Right forelimb (tissue), 1 donor: Measurements from ENCODE around the gene RNU5B-1.

Experiments used
- DNase-seq: peaks from one replicate; pipeline ENCODE4 v3.0.0-alpha.2; 2018

RNU5B-1 gene

GRCh38 chr15:65329288-65329983, 25.0 kb downstream of the RNU5B-1 start:
- no peak for DNase-seq

DNA sequence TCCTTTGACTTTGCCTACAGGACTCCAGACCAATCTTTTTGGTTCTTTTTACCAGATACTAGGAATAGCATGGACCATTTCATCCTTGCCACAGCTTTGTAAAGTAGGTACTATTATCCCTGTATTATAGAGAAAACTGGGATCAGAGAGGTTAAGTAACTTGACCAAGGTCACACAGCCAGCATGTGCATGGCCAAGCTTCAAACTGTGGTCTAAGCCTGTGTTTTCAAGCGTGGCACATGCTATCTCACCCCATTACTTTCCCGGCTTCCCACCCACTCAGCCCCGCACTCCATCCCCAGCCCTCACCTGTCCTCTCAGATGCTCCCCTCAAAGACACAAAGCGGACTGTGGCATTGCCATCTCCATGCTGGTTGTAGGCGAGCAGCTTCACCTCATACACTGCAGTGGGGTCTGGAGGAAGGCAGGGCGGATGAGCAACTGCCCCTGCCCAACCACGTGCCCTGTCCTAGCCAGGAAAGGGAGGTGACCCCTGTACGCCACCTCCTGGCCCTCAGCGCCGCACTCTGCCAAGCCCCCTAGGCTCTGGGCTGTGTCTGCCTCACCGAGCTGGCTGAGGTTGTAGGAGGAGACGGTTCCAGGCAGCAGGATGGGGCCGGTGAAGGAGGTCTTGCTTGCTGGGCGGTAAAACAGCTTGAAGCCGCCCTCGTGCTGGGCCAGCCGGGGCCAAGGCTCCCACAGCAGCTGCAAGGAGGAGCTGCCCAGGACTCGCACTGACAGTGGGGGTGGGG, 25.7 kb downstream of the RNU5B-1 start:
- DNase-seq, result no peak

- no peak for DNase-seq
Measured at GRCh38 chr15:65330934-65331645, 26.6 kb downstream of the RNU5B-1 start.

GRCh38 chr15:65331811-65332210, 27.3 kb downstream of the RNU5B-1 start:
- DNase-seq, result no peak

GRCh38 chr15:65332391-65333147, 28.1 kb downstream of the RNU5B-1 start:
- DNase-seq, result no peak

- no peak for DNase-seq
Measured at GRCh38 chr15:65333148-65333820, 28.8 kb downstream of the RNU5B-1 start.

DNA sequence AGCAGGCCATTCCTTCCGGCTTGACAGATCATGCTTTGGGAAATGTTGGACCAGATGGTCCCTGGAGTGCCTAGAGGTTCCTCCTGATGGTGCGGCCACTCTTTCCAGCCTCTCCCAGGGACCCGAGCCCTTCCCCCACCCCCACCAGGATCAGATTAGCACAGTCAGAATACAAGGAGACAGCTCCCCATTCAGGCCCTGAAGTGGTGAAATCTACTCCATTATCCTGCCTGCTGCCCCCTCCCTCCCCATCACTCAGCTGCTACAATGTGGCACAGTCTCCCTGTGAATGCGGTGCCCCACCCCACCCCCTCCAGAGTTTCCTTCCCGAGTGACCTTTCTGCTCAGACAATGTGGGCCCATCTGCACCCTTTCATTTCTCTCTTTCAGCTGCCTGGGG, 29.4 kb downstream of the RNU5B-1 start:
- no peak for DNase-seq

DNA sequence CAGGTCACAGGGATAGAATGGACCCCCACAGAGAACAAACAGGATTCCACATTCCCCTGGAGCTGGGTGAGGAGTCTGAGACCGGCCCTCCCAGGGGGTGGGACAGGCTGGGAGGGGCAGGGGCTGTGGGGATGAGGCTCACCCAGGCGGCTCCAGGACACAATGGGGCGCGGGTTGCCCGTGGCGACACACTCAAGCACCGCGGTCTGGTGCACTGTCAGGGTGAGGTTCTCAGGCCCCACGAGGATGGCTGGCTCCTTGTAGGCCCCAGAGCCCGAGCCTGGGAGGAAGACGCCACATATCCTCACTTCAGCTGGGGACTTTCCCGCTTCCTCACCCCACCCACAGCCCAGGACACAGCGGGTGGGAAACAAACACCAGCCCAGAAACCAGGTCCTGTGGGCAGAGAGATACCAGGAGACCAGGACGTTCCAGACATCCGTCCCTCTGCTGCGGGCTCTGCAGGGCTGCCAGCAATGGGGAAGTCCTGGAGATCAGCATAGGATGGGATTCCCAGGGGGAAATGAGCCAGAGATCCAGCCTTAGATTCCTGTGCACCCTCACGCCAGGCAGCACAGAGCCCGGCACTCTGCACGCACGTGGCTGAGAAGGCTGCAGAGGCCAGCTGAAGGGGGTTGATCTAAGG, 30.2 kb downstream of the RNU5B-1 start:
- no peak for DNase-seq

GRCh38 chr15:65335278-65336055, 31.0 kb downstream of the RNU5B-1 start:
- no peak for DNase-seq

DNA sequence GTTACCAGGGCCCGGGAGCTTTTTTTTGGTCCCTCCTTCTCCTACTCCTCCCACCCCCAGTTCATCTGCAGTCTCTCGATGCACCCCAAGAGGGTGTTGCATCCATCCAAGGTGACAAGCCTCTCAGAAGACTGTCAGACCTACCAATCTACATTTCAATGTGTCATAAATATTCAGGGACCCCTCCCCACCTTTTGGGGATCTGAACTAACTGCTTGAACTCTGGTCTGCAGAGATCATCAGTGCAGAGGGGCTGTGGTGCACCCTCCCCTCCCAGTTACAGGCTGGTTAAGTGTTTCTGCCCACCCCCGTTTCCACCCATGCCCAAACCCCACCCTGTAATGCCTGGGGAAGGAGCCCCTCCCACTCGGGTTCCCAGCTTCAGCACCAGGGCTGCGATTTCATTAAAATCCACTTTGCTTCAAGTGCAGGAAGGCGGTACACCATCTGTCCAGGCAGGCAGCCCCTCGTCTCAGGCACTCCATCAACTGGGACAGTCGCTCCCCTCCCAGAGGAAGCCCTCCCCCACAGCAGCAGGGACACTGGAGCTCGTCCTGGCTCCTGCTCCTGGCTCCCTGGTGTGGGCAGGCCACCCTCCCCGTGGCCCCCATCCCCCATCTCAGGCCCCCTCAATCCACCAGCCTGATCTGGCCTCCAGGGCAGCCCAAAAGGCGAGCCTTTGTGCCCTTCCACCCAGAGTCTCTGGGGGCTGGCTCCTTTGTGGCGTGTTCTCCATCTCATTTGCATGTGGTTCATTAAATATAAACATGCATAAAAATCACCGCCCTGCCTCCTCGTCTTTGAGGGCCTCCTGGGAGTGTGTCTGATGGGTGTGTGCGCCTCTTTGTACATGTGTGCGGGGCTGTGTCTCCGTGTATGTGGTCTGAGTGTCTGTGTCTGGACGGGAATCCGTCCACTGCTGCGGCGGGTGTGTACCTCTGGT, 32.3 kb downstream of the RNU5B-1 start:
- DNase-seq, result no peak

DNA sequence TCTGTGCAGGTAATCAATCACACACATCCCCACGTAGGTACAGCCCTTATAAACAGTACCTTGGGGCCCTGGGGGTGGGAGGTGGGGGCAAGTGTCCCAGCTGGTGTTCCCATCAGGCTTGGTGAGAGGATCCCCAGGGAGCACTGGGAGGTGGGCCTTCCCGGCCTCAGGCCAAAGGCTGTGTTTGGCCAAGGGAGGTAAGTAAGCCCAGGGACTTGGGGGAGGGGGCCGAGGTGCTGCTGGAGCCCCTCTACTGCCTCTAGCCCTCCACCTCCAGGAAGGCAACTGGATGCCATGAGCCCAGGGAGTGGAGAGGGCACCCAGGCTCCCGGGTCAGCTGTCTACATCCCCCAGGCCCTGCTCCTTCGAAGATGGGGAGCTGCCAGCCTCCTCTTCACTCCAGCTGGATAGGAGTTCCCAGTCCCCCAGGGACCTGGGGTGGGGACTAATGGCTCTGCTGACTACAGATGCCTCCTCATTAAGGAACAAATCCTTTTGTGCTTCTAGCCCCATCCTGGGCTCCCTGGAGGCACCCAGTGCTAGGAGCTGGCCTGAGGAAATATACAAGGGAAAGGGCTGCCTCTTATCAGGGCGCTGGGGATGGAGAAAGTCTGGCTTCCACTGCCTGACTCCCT, 33.1 kb downstream of the RNU5B-1 start:
- DNase-seq, result no peak

DNA sequence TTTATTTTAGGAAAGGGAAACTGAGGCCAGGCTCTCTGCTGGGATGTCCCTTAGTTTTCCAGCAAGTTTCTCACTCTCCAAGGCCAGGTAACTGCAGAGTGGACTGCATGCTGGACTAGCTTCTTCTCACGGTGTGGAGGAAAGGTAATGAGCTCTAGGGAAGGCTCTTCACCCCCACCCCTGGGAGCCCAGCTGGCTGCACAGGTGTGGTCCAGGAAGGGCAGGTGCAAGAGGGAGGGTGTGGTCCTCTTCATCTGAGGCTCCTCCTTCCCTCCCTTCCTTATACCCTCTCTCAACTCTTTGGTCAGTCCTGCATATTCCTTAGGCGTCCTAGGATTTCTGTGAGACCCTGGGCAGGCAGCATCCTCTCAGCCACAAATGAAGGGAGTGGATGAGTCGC, 33.9 kb downstream of the RNU5B-1 start:
- DNase-seq, result no peak

- no peak for DNase-seq
Measured at GRCh38 chr15:65338823-65339222, 34.3 kb downstream of the RNU5B-1 start.

DNA sequence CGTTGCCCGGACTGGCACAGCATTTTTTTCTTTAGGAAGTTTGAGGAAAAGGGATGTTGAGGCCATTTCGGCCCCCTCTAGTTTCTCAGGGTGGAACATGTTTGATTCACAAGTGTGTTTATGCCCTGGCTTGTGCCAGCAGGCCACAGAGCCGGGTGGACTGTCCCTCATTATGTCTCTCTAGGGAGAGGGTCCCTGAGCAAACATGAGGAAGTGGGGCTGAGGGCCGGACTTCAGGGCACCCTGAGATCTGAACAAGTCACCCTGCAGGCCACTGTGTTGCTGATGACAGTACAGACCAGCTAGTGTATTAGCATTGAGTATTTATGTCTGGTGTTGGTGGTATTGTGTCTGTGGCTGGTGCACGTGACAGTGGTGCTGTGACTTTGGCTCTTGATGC, 34.9 kb downstream of the RNU5B-1 start:
- DNase-seq, result no peak

GRCh38 chr15:65339920-65340319, 35.4 kb downstream of the RNU5B-1 start:
- no peak for DNase-seq

GRCh38 chr15:65342493-65342892, 38.0 kb downstream of the RNU5B-1 start:
- no peak for DNase-seq

DNA sequence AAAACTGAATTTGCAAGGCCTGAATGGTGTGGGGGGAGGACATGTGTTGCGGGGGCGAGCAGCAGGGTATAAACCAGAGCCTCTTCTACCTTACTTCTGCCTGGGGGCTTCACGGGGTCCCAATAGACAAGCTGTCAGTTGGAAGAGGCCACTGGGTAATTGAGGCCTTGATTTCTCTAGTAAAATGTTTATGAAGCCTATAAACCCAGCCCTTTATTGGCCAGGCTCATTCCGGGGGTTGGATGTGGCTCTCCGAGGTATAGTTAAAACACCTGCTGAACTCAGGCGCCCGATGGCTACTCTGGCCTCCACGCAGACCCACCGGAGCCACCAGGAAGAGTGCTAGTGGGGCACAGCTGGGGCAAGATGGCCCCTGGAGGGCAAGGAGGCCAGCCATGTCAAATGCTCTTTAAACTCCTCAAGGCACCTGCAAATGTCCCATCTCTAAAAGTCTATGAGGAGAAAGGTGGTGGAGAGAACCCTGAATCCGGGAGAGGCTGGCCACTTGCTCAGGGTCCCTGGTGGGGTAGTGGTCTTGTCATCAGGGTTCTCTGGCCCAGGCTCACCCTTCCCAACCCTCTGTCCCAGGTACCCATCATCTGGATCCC, 39.0 kb downstream of the RNU5B-1 start:
- DNase-seq, result no peak

DNA sequence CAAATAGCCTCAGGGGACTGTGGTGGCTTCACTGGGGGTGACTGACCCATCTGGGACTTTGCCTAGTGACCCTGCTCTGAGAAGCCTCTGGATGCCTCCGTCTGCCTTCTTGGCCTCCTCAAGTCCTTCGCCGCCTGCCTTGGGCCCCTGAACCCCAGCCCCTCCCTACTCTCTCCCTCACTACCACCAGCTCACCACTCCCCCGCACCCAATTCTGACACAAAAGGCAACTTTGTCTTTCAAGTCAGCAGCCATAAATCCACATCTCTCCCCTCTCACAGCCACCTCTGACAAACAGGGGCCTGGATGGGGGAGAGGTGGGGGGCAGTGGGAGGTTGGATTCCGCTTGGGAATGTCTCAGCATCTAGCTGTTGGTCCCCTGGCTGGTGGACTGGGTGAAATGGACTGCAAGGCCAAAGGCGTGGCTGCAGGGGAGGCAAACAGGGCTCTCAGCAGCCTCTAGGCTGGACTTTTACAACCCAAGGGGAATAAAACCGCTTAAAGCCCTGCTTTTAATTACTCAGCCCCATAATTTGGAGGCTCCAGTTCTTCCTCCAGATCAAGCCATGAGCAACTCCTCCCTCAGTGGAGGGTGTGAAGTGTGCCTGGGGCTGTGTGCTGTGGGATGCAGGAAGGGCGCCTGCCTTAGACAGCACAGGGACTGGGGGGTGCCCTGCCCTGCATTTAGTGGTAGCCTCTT, 39.9 kb downstream of the RNU5B-1 start:
- no peak for DNase-seq

DNA sequence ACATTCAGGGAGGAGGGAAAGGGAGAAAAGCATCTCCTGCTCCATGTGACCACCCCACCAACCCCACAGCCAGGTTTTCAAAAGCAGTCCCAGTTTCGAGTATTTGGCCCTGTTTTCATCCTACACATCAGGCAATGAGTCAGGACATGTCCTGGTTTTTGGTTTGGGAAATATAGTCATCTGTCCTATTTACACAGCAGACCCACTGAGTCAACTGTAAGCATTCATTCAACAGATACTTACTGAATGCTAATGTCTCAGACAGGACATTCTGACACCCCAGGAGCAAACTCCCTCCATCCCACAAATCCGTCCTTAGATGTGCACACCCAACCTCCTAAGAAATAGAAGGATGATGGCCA, 40.4 kb downstream of the RNU5B-1 start:
- DNase-seq, result no peak
